Caco-2 (cell line): ENCODE results near the gene ATOSB. TPM values are rescaled to one million over a fixed set of nuclear protein-coding genes. Genes with fewer than 3 reads are reported as not detected.

Experiments used
- BruUV-seq: library from RNA; stranded (reverse); fragments of 400-500 nt; replicated peaks from 2 replicates; lab custom pipeline; 2021; lab: Mats Ljungman, UMichigan
- CTCF ChIA-PET: fragments of 300-600 bp; sonication (Branson Sonifier 250); formaldehyde crosslinking; loops from one replicate; lab custom pipeline; 2022; ENCODE audit warnings: antibody characterized with exemption; lab: Charles Lee
- POLR2A ChIA-PET: fragments of 300-600 bp; sonication (Branson Sonifier 250); formaldehyde crosslinking; loops from one replicate; lab custom pipeline; 2022; ENCODE audit warnings: antibody characterized with exemption; lab: Charles Lee
- DNase-seq, 2 experiments: peaks; one replicate each; pipeline versions ENCODE4 v3.0.0 to v3.0.0-alpha.2; 2020 to 2022
- H3K27me3 ChIP-seq: replicated peaks from 2 replicates; pipeline ENCODE4 v1.6.0; 2011; ENCODE audit warnings: low read length; ENCODE audit not compliant: control insufficient read depth, insufficient read depth
- H3K36me3 ChIP-seq: 2 replicates; pipeline ENCODE4 v1.5.1; 2011; ENCODE audit warnings: low read length; ENCODE audit not compliant: control insufficient read depth, insufficient read depth
- H3K4me1 ChIP-seq: fragments of 250-450 bp; sonication (Bioruptor Pico); 2 replicates; pipeline ENCODE4 v1.5.1; 2020; ENCODE audit warnings: mild to moderate bottlenecking
- H3K4me3 ChIP-seq: 2 replicates; pipeline ENCODE4 v1.5.1; 2011; ENCODE audit warnings: low read depth, mild to moderate bottlenecking, control low read depth, low read length
- H3K9me3 ChIP-seq: fragments of 250-450 bp; sonication (Bioruptor Pico); 2 replicates; pipeline ENCODE4 v1.5.1; 2020; ENCODE audit warnings: mild to moderate bottlenecking, moderate library complexity
- H3K27ac Mint-ChIP-seq: one replicate; pipeline ENCODE4 v1.8.0; 2022; ENCODE audit warnings: mixed read lengths; ENCODE audit not compliant: unreplicated experiment
- H3K27me3 Mint-ChIP-seq: one replicate; pipeline ENCODE4 v1.8.0; 2022; ENCODE audit warnings: mixed read lengths; ENCODE audit not compliant: insufficient read depth, unreplicated experiment
- H3K36me3 Mint-ChIP-seq: one replicate; pipeline ENCODE4 v1.8.0; 2022; ENCODE audit warnings: mild to moderate bottlenecking, mixed read lengths; ENCODE audit not compliant: insufficient read depth, unreplicated experiment
- H3K4me1 Mint-ChIP-seq: one replicate; pipeline ENCODE4 v1.8.0; 2022; ENCODE audit warnings: low read depth, mixed read lengths; ENCODE audit not compliant: unreplicated experiment
- H3K4me3 Mint-ChIP-seq: one replicate; pipeline ENCODE4 v1.8.0; 2022; ENCODE audit warnings: mild to moderate bottlenecking, moderate library complexity, mixed read lengths; ENCODE audit not compliant: unreplicated experiment
- H3K9me3 Mint-ChIP-seq: one replicate; pipeline ENCODE4 v1.8.0; 2022; ENCODE audit warnings: mixed read lengths; ENCODE audit not compliant: unreplicated experiment
- intact Hi-C: fragments of 100-400 bp; cut with micrococcal nuclease; formaldehyde crosslinking; loops from one replicate; pipeline ENCODE4 v1.10.0; 2022; ENCODE audit not compliant: unreplicated experiment
- total RNA-seq: library from RNA; stranded (reverse); gene quantifications from 2 replicates; pipeline ENCODE4 v1.2.3, GENCODE V29; 2022
- TF ChIP-seq, protein P1 (sequence below), 2 experiments: fragments of 200-600 bp in 1 of 2; IDR thresholded peaks; 1 replicate in 1 of 2; 2 replicates in 1 of 2; pipeline versions ENCODE4 v1.5.1 to v1.8.0; 2011 to 2022; ENCODE audit warnings: antibody characterized with exemption in 1 of 2, control low read depth in 1 of 2, inconsistent platforms in 1 of 2, low read depth in 1 of 2, low read length in 1 of 2, mild to moderate bottlenecking in 1 of 2, moderate library complexity in 1 of 2; ENCODE audit not compliant: insufficient read depth in 1 of 2, severe bottlenecking in 1 of 2, unreplicated experiment in 1 of 2

Gene ATOSB
- total RNA-seq, 1 experiment from 2014 or later: 5.8 TPM

DNA sequence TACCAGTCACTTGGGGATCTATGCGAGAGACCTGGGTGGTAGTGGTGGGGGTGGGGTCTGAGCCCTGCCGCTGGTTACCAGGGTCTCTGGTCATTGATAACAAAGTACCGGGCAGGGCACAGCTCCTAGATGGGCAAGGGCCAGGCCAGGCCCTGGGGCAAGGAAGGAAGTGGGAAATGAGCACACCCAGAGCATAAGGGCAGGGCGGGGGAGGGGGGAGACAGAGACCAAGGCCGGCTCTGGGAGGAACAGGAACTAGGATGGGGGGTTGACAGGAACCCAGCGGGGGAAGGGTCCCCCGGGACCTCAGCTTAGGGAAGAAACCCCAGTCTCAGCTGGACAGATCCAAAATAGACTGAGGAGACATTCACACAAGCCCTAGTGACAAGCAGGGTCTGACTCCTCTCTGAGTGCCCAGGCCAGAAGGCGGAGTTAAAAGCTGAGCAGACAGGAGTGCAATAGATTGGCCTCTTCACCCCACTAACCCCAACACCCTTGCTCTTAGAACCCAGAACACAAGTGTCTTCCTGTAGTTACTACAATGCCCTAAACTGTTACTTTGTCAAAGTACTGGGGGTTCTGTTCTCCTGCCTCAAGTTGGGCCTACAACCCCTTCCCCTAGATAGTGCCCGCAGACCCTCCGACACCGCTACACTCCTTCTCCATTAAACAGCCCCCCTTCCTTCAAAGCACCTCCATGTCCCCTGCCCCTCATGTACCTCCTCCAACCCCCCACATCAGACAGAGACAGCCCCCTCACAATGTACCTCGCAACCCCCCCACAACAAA is 628 bp downstream of the ATOSB start:
- no TSS peak for BruUV-seq
- POLR2A ChIA-PET: interaction anchor here (0.5 to 3.3 kb wide), 8 partner anchors 12 to 144 kb away, joined by 3 to 26 read pairs (median 6); partner anchors contain the start of genes FANCG, PIGO, STOML2 and UNC13B
- TF ChIP-seq, protein P1, sequence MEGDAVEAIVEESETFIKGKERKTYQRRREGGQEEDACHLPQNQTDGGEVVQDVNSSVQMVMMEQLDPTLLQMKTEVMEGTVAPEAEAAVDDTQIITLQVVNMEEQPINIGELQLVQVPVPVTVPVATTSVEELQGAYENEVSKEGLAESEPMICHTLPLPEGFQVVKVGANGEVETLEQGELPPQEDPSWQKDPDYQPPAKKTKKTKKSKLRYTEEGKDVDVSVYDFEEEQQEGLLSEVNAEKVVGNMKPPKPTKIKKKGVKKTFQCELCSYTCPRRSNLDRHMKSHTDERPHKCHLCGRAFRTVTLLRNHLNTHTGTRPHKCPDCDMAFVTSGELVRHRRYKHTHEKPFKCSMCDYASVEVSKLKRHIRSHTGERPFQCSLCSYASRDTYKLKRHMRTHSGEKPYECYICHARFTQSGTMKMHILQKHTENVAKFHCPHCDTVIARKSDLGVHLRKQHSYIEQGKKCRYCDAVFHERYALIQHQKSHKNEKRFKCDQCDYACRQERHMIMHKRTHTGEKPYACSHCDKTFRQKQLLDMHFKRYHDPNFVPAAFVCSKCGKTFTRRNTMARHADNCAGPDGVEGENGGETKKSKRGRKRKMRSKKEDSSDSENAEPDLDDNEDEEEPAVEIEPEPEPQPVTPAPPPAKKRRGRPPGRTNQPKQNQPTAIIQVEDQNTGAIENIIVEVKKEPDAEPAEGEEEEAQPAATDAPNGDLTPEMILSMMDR (IDR thresholded peaks at IDR 0.05; ENCODE audit: insufficient read depth in 1 of 2, low read depth in 1 of 2, low read length in 1 of 2, severe bottlenecking in 1 of 2, unreplicated experiment in 1 of 2): no peak

DNA sequence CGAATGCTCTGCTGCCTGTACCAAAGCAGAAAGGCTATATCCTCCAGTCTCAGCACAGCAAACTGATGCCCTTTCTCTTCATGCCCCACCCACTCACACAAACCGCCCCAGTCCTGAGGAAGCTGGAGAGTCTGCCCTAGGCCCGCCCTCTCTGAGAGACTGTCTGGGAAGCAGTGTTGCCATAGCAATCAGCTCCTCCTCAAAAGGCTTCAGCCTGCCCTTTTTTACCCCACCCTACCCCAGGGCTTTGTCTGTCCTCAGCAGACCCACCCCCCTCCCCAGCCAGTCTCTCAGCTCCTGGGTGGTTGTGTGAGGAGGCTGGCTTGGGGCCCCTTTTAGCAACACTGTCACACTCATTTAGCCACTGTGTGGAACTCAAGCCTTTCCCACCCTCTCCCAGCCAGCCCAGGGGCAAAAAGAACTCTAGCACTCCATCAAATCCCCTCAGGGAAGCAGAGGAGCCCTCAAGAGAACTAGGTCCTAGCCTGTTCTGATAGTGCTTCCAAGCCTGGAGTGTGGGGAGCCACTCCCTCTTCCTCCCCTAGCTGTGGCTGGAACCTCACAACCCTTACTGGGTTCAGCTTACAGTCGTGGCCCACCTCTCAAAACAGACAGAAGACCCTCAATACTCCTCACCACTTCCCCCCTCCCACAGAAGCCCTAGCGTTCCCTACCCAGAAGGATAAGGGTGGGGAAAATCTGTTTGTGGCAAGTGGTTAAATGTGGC is 1.4 kb downstream of the ATOSB start:
- Histone ChIP-seq H3K4me3 (peak overlapping the region; percentile 92), H3K9me3 (no peaks in the 10 kb centered on the region), H3K36me3 (no peaks in the 10 kb centered on the region), H3K4me1 (peaks cover 32% of the 10 kb centered on the region), H3K27me3 (no peaks in the 10 kb centered on the region)
- DNase-seq: peak; percentile 66 to 83
- Mint-ChIP-seq H3K4me1 (peaks cover 27% of the 10 kb centered on the region), H3K27ac (peak overlapping the region; percentile 35), H3K9me3 (no peaks in the 10 kb centered on the region), H3K36me3 (peaks cover 28% of the 10 kb centered on the region), H3K4me3 (peak overlapping the region; percentile 91), H3K27me3 (no peaks in the 10 kb centered on the region)
- CTCF ChIA-PET: interaction anchor here (0.9 kb wide), 1 partner anchor 439 kb away, joined by 5 read pairs; no protein-coding TSS in a partner anchor
- no TSS peak for BruUV-seq
- POLR2A ChIA-PET: interaction anchor here (0.5 to 3.3 kb wide), 2 partner anchors 11 to 40 kb away, joined by 3 to 26 read pairs; partner anchors contain the start of gene STOML2
- TF ChIP-seq, protein P1 (IDR thresholded peaks at IDR 0.05; ENCODE audit: insufficient read depth in 1 of 2, low read depth in 1 of 2, low read length in 1 of 2, severe bottlenecking in 1 of 2, unreplicated experiment in 1 of 2): no peak
- intact Hi-C loops: loop anchor here (5.0 to 10.0 kb wide), 2 partner anchors 488 to 621 kb away; partner anchors contain the start of genes CREB3 and TLN1

More for the DNA sequence above, 628 bp downstream of the ATOSB start:
- no peaks in the 10 kb centered on the region for H3K9me3 ChIP-seq
- H3K36me3 Mint-ChIP-seq: peaks cover 23% of the 10 kb centered on the region
- intact Hi-C loops: loop anchor here (1.0 to 10.0 kb wide), 4 partner anchors 12 to 620 kb away; partner anchors contain the start of genes CREB3, STOML2 and TLN1
- peak overlapping the region; percentile 91 for H3K4me3 Mint-ChIP-seq
- DNase-seq: peak in 1 of 2 experiments; percentile 41
- no peaks in the 10 kb centered on the region for H3K27me3 ChIP-seq
- H3K27me3 Mint-ChIP-seq: no peaks in the 10 kb centered on the region
- peaks cover 27% of the 10 kb centered on the region for H3K4me1 Mint-ChIP-seq
- peaks cover 32% of the 10 kb centered on the region for H3K4me1 ChIP-seq
- H3K4me3 ChIP-seq: peak overlapping the region; percentile 92
- H3K36me3 ChIP-seq: no peaks in the 10 kb centered on the region
- H3K27ac Mint-ChIP-seq: peak overlapping the region; percentile 68
- H3K9me3 Mint-ChIP-seq: no peaks in the 10 kb centered on the region
- CTCF ChIA-PET: interaction anchor here (0.6 to 3.0 kb wide), 13 partner anchors 9 to 477 kb away, joined by 3 to 54 read pairs (median 5); partner anchors contain the start of genes SIGMAR1, STOML2, UNC13B and VCP
